GM21619 (cell line): ENCODE measurements around the gene PILRA.
A peak's percentile ranks its signal among the peaks of the same experiment; 100 is the strongest.
"Not testable (repeated sequence)": the region's sequence is repeated elsewhere in the genome, so short reads cannot be mapped to it uniquely, and the experiment has no call there.

ENCODE experiments used
- ATAC-seq: cut with Tn5 transposase; IDR thresholded peaks from one replicate; pipeline ENCODE4 v1.9.1; 2021; ENCODE audit not compliant: unreplicated experiment

PILRA gene

GRCh38 chr7:100373261-100373831 is at the start of gene PILRA:
PILRA (plus strand) TSS chr7:100373487; CDS start chr7:100373657, 170 bp downstream.
- no peak for ATAC-seq

- ATAC-seq: not testable (repeated sequence)
Measured at GRCh38 chr7:100324194-100324593, 49.1 kb upstream of the PILRA start.

GRCh38 chr7:100325671-100326070 is 47.6 kb upstream of the PILRA start:
- not testable (repeated sequence) for ATAC-seq

GRCh38 chr7:100326914-100327313 is 46.4 kb upstream of the PILRA start:
- ATAC-seq: not testable (repeated sequence)

- peak; percentile 94 for ATAC-seq
Measured at GRCh38 chr7:100335566-100336466, 37.5 kb upstream of the PILRA start.

- not testable (repeated sequence) for ATAC-seq
Measured at GRCh38 chr7:100338083-100338696, 35.1 kb upstream of the PILRA start.

GRCh38 chr7:100341286-100341685 is 32.0 kb upstream of the PILRA start:
- ATAC-seq: not testable (repeated sequence)

GRCh38 chr7:100342765-100343164 is 30.5 kb upstream of the PILRA start:
- no peak for ATAC-seq

- ATAC-seq: not testable (repeated sequence)
Measured at GRCh38 chr7:100344124-100344559, 29.1 kb upstream of the PILRA start.

GRCh38 chr7:100344560-100345287 is 28.6 kb upstream of the PILRA start:
- ATAC-seq: peak; percentile 74

- peak; percentile 29 for ATAC-seq
Measured at GRCh38 chr7:100345288-100345672, 28.0 kb upstream of the PILRA start.

GRCh38 chr7:100346921-100347320 is 26.4 kb upstream of the PILRA start:
- ATAC-seq: no peak

GRCh38 chr7:100348805-100349204 is 24.5 kb upstream of the PILRA start:
- ATAC-seq: no peak

GRCh38 chr7:100349757-100350156 is 23.5 kb upstream of the PILRA start:
- no peak for ATAC-seq

GRCh38 chr7:100351657-100352058 is 21.6 kb upstream of the PILRA start:
- ATAC-seq: no peak

GRCh38 chr7:100352230-100352781 is 21.0 kb upstream of the PILRA start:
- ATAC-seq: not testable (repeated sequence)

GRCh38 chr7:100352984-100353684 is 20.2 kb upstream of the PILRA start:
- no peak for ATAC-seq

GRCh38 chr7:100353685-100354330 is 19.5 kb upstream of the PILRA start:
- ATAC-seq: no peak

GRCh38 chr7:100356416-100357068 is 16.7 kb upstream of the PILRA start:
- no peak for ATAC-seq
